Mucosa of descending colon (tissue), 3 donors: Measurements from ENCODE around the gene FN1. TPM values are rescaled to one million over a fixed set of nuclear protein-coding genes. Genes with fewer than 3 reads are reported as not detected.

Experiments used
- ATAC-seq: fragments of 200-7000 bp; cut with Tn5 transposase; one replicate; pipeline ENCODE4 v1.9.1; 2020; ENCODE audit warnings: mild to moderate bottlenecking, moderate library complexity
- DNase-seq, 3 donors: peaks; one replicate each; pipeline ENCODE4 v3.0.0-alpha.2; 2020
- H3K36me3 ChIP-seq: fragments of 200-600 bp; one replicate; pipeline ENCODE4 v1.8.0; 2021; ENCODE audit warnings: low read depth, mild to moderate bottlenecking
- H3K4me1 ChIP-seq: fragments of 200-600 bp; one replicate; pipeline ENCODE4 v1.8.0; 2021; ENCODE audit warnings: low read depth, mild to moderate bottlenecking
- H3K4me3 ChIP-seq: fragments of 200-600 bp; one replicate; pipeline ENCODE4 v1.8.0; 2021; ENCODE audit warnings: mild to moderate bottlenecking
- H3K9me3 ChIP-seq: fragments of 200-600 bp; one replicate; pipeline ENCODE4 v1.8.0; 2021; ENCODE audit warnings: mild to moderate bottlenecking
- CTCF ChIP-seq: fragments of 200-600 bp; IDR thresholded peaks from one replicate; pipeline ENCODE4 v1.8.0; 2022; ENCODE audit warnings: antibody characterized with exemption, mild to moderate bottlenecking
- intact Hi-C, 2 donors: fragments of 100-400 bp; cut with DNase I in 1 of 2; cut with micrococcal nuclease in 1 of 2; formaldehyde crosslinking; loops; one replicate each; pipeline versions ENCODE4 v1.11.0 to v1.11.1; 2022; cut with DNase I, micrococcal nuclease
- long read RNA-seq, 2 donors: library from polyadenylated mRNA; unstranded; transcript quantifications; one replicate each; pipeline ENCODE4 v2.0.0, GENCODE V29; 2019 to 2021
- total RNA-seq, 3 donors: library from RNA; stranded (reverse); fragmentation: NEBNext Ultra II Directional in 2 of 3; extraction: Animal tissue kit (Norgen Biotek cat#: 25700) in 2 of 3; gene quantifications; one replicate each; pipeline versions ENCODE4 v1.2.1 to v1.2.4, GENCODE V29; 2021 to 2023
- donor health status: DM: no; HTN: no; CAD: no; lungs with moderate emphysema.
- donor health status: DM: no; HTN: no; CAD: no.
- donor health status: DM: no; HTN: yes; CAD: no.

The FN1 gene
- 1,000 to 10,000 TPM in 1 of 3 donors, 100 to 1,000 TPM in 1, 10 to 100 TPM in 1; 30.3 to 1,060 (median 208) TPM for total RNA-seq
- long read RNA-seq, donor 1, full-length matches to known transcripts = 73 of 385 reads
- long read RNA-seq, donor 1, partial matches to known transcripts = 260 of 385 reads
- long read RNA-seq, donor 1, other reads (novel, unspliced or antisense) = 52 of 385 reads
- long read RNA-seq, donor 2, partial matches to known transcripts = 10 of 13 reads
- long read RNA-seq, donor 2, other reads (novel, unspliced or antisense) = 2 of 13 reads

DNA sequence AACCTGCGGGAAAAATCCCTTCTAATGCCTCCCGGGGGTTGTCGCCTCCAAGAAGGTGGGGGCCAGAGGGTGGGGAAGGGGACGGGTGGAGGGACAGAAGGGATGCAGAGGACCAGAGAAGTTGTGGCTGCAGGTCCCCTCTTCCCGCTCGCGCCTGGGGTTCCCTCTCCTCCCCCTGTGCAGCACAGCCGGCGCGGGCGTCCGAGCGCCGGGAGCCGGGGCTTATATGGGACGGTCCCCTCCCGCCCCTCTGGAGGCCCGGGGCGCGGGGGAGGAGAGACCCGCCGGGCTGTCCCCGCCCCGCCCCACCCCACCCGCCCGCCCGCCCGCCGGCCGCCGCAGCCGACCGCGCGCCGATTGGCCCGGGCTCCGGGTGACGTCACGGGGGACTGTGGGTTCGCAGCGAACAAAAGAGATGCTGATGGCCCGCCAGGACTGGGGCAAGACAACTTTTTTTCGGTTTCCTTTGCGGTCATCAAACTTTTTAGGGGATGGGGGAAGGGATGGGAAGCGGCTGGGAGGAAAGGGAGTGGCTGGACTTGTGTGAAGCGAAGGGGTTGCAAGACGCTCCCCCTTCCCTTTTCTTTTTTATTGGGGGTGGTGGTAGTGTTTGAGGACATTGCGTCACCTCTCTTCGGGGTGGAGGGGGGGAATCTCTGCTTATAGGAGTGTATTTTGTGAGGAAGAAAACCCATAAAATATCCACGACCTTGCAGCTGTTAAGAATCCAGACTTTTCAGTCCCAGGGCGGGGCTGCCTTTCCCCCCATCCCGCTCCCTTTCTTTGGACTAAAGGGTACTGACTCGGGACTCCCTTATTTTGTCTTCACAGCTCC lies at the start of gene FN1:
Gene FN1, minus strand, starts transcription at position 199 of the 835 bp plus-strand sequence. CDS start 266 bp downstream, outside the sequence.
- intact Hi-C loops = no loop called here
- ATAC-seq = peak; percentile 84
- Histone ChIP-seq H3K9me3 (no peaks in the 10 kb centered on the region), H3K4me1 (peaks cover 8% of the 10 kb centered on the region), H3K36me3 (no peaks in the 10 kb centered on the region), H3K4me3 (no peak within 1 kb of the TSS)
- TF ChIP-seq CTCF = no peak
- DNase-seq = peak; percentile 81 to 86 (median 83)

GRCh38 chr2:215485032-215485431 lies 49.2 kb upstream of the FN1 start:
- intact Hi-C loops = no loop called here
- Histone ChIP-seq H3K4me1 (no peaks in the 10 kb centered on the region), H3K36me3 (no peaks in the 10 kb centered on the region), H3K4me3 (no peak overlapping the region), H3K9me3 (no peaks in the 10 kb centered on the region)
- no peak for TF ChIP-seq CTCF
- DNase-seq (no peak), ATAC-seq (no peak)

DNA sequence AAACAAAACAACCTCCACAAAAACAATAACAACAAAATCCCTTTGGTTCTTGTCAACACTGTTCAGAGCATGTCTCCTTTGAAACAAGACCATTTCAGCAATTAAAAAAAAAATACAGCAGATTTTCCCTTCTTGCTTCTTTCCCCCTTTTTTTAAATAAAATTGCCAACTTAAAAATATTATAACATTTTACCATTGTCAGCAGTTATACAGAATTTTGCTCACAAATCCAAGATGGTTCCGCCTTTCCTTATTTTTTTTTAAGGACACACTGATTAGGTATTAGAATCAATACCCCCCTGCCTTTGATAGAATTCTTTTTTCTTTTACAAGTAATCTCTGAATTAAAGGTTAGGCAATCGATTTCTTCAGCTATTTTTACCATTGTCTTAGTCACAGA lies 48.7 kb upstream of the FN1 start:
- H3K4me1 ChIP-seq = no peaks in the 10 kb centered on the region
- intact Hi-C loops = no loop called here
- no peak for TF ChIP-seq CTCF
- H3K36me3 ChIP-seq = no peaks in the 10 kb centered on the region
- DNase-seq = no peak
- no peak for ATAC-seq
- no peak overlapping the region for H3K4me3 ChIP-seq
- H3K9me3 ChIP-seq = no peaks in the 10 kb centered on the region

- Histone ChIP-seq H3K36me3 (no peaks in the 10 kb centered on the region), H3K4me1 (no peaks in the 10 kb centered on the region), H3K9me3 (no peaks in the 10 kb centered on the region), H3K4me3 (no peak overlapping the region)
- no peak for TF ChIP-seq CTCF
- intact Hi-C loops = no loop called here
- ATAC-seq = no peak
- DNase-seq = no peak
Observed at GRCh38 chr2:215483431-215483830, 47.6 kb upstream of the FN1 start.

DNA sequence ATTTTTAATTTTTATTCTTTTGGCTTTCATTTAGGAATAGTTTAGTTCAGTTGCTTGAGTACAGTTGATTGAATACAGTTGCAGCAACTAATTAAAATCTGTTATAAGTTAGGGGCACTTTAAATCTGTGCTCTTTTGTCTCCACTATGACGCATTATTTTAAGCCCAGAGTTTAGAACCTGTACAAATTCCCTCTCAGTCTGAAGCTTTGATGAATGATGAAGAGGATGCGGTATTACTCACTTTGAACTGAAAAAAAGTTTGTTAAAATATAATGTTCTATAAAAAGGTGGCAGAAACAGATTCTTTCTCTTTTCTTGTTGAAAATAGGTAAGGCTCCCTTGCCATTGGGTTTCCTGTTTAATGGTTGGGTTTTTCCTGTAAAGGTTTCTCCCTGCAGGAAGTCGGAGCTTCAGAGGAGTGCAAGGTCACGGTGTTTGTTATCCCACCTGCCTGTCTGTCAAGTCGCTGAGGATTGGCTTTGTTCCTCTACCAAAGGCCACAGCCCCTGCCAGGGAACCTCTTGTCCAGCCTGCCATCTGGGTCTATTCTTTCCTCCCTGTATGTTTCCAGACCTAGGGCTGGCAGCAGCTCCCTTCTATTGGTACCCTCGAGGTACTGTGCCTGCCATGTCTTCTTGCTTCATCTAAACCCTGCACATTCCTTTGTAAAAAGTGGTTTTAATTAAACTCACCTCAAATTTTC lies 43.8 kb upstream of the FN1 start:
- TF ChIP-seq CTCF = no peak
- H3K36me3 ChIP-seq = no peaks in the 10 kb centered on the region
- ATAC-seq (no peak), DNase-seq (no peak)
- intact Hi-C loops = no loop called here
- H3K4me3 ChIP-seq = no peak overlapping the region
- H3K4me1 ChIP-seq = no peaks in the 10 kb centered on the region
- H3K9me3 ChIP-seq = no peaks in the 10 kb centered on the region
